ENCODE measurements around the gene FAM200B. TPM values are rescaled to one million over a fixed set of nuclear protein-coding genes. Genes with fewer than 3 reads are reported as not detected.

Gene FAM200B
- total and polyA plus RNA-seq, 2 donors (not counting 3 experiments of a cell fraction or from before 2014, with no cell fraction given) = 13.9 to 24.6 TPM

- ChIA-PET CTCF (interaction anchor here (0.6 to 1.7 kb wide), 4 partner anchors 21 to 196 kb away, joined by 3 to 13 read pairs (median 4); no protein-coding TSS in a partner anchor), POLR2A (no interaction called here)
- TF ChIP-seq POLR2AphosphoS5 (IDR thresholded peaks at IDR 0.05; ENCODE audit: insufficient read depth, low read depth, low read length) (no peak), JUN (IDR thresholded peaks at IDR 0.05; ENCODE audit: borderline replicate concordance, insufficient read depth, insufficient read length, low read depth) (no peak), GATA2 (IDR thresholded peaks at IDR 0.05; ENCODE audit: insufficient read depth, insufficient read length, low read depth, low read length) (no peak), MYC (IDR thresholded peaks at IDR 0.05; ENCODE audit: low read depth, low read length) (no peak), MAX (IDR thresholded peaks at IDR 0.05; ENCODE audit: insufficient read depth, insufficient read length) (no peak), CTCF (IDR thresholded peaks at IDR 0.05; ENCODE audit: extremely low read depth in 1 of 2, insufficient read depth in 1 of 2, low read depth in 1 of 2, low read length in 2 of 2) (no peak), FOS (IDR thresholded peaks at IDR 0.05; ENCODE audit: borderline replicate concordance, insufficient read depth, low read length) (no peak), POLR2A (IDR thresholded peaks at IDR 0.05; ENCODE audit: low read depth, low read length) (no peak), EZH2 (IDR thresholded peaks at IDR 0.05; ENCODE audit: borderline replicate concordance, low read depth, low read length, severe bottlenecking) (no peak)
- H3K27ac ChIP-seq (ENCODE audit: insufficient read depth, low read depth, low read length) = no peak overlapping the region
- H3K9me1 ChIP-seq (replicated peaks; ENCODE audit: control insufficient read depth, extremely low read depth, insufficient read depth, low read length) = no peaks in the 10 kb centered on the region
- peaks cover 30% of the 10 kb centered on the region for H3K4me1 ChIP-seq (ENCODE audit: control insufficient read depth, extremely low read depth, insufficient read depth, low read length)
- no peaks in the 10 kb centered on the region for H3K9me3 ChIP-seq (replicated peaks; ENCODE audit: control insufficient read depth, insufficient read depth, low read length)
- no TSS peak for BruUV-seq (replicated peaks)
- H3K79me2 ChIP-seq (ENCODE audit: control insufficient read depth, insufficient read depth, low read length) = peaks cover 88% of the 10 kb centered on the region
- H3K4me2 ChIP-seq (ENCODE audit: insufficient read depth, low read length) = no peak overlapping the region
- dilution Hi-C loops (cut with MboI; ENCODE audit: extremely low pct_ligation_motif_present, low sequenced_read_pairs) = no loop called here
- no peak for FAIRE-seq
- H2AFZ ChIP-seq (ENCODE audit: low read depth, low read length) = no peak overlapping the region
- H3K4me3 ChIP-seq (replicated peaks in 1 of 3; ENCODE audit: insufficient read depth in 1 of 3, low read depth in 1 of 3, low read length in 3 of 3) = no peak overlapping the region
- intact Hi-C loops (cut with micrococcal nuclease) = no loop called here
- no peak for DNase-seq (ENCODE audit: low read depth, low spot score)
- H3K9ac ChIP-seq (replicated peaks; ENCODE audit: extremely low read depth, insufficient read depth, low read length) = no peak overlapping the region
- H3K27me3 ChIP-seq (ENCODE audit: control insufficient read depth in 2 of 2, insufficient read depth in 2 of 2, low read length in 2 of 2) = no peaks in the 10 kb centered on the region
- no peaks in the 10 kb centered on the region for H4K20me1 ChIP-seq (replicated peaks; ENCODE audit: control insufficient read depth, extremely low read depth, insufficient read depth, low read length)
- H3K36me3 ChIP-seq (ENCODE audit: control insufficient read depth in 2 of 2, extremely low read depth in 1 of 2, insufficient read depth in 2 of 2, low read length in 2 of 2) = no peaks in the 10 kb centered on the region
These were observed 6.3 kb upstream of the FAM200B start for GRCh38 chr4:15675356-15675755.
